ENCODE results near the gene FAM174A. TPM values are rescaled to one million over a fixed set of nuclear protein-coding genes. Genes with fewer than 3 reads are reported as not detected.

The FAM174A gene
- total and polyA plus RNA-seq, 9 of the 15 experiments (the other 6 are each of a cell fraction or from before 2014, with no cell fraction given): 0.14 to 2.9 (median 1.2) TPM

GRCh38 chr5:100537946-100538345 lies 2.8 kb downstream of the FAM174A start:
- H3K27ac ChIP-seq (ENCODE audit: extremely low read depth, low read depth, low read length): no peak overlapping the region
- H3K9ac ChIP-seq (ENCODE audit: insufficient read depth in 1 of 2, low read depth in 2 of 2, low read length in 2 of 2): no peak overlapping the region
- ATAC-seq (no peak), FAIRE-seq (no peak), DNase-seq (ENCODE audit: extremely low read depth in 1 of 4, low spot score in 3 of 4) (no peak)
- BruUV-seq (replicated peaks): no TSS peak
- intact Hi-C loops (cut with micrococcal nuclease): no loop called here
- H3K9me3 ChIP-seq (replicated peaks; ENCODE audit: control insufficient read depth, insufficient read depth, low read depth, low read length): no peaks in the 10 kb centered on the region
- no peak overlapping the region for H2AFZ ChIP-seq (ENCODE audit: low read depth, low read length)
- H3K4me2 ChIP-seq (ENCODE audit: insufficient read depth, low read length): no peak overlapping the region
- H3K36me3 ChIP-seq (ENCODE audit: control insufficient read depth, insufficient read depth, low read length): no peaks in the 10 kb centered on the region
- H4K20me1 ChIP-seq (replicated peaks; ENCODE audit: control insufficient read depth, insufficient read depth, low read length): no peaks in the 10 kb centered on the region
- WGBS (ENCODE audit: insufficient coverage, low coverage, missing lambda C conversion rate): 38% methylated on average over 1 of the region's 1 CpG
- CTCF ChIA-PET (ENCODE audit: low intra/inter-chr PET ratio): no interaction called here
- H3K9me1 ChIP-seq (ENCODE audit: control insufficient read depth, insufficient read depth, low read length): no peaks in the 10 kb centered on the region
- POLR2A ChIA-PET: no interaction called here
- no peaks in the 10 kb centered on the region for H3K79me2 ChIP-seq (ENCODE audit: control insufficient read depth, insufficient read depth, low read length)
- no peaks in the 10 kb centered on the region for H3K27me3 ChIP-seq (ENCODE audit: control insufficient read depth in 2 of 2, insufficient read depth in 2 of 2, low read length in 2 of 2)
- H3K4me1 ChIP-seq (replicated peaks in 1 of 2; ENCODE audit: control insufficient read depth in 2 of 2, insufficient read depth in 2 of 2, low read length in 2 of 2): peaks cover 0 to 8% of the 10 kb centered on the region in 2 experiments; a peak in 2 of 5 replicates
- in situ Hi-C loops (cut with MboI): no loop called here
- H3K4me3 ChIP-seq: no peak overlapping the region
- TF ChIP-seq TRIM25 (IDR thresholded peaks at IDR 0.05; ENCODE audit: borderline replicate concordance) (no peak), EP300 (IDR thresholded peaks at IDR 0.05; ENCODE audit: low read length) (no peak), TARDBP (IDR thresholded peaks at IDR 0.05) (no peak), HDAC8 (tag; IDR thresholded peaks at IDR 0.05) (no peak), NCOA2 (IDR thresholded peaks at IDR 0.05; ENCODE audit: partially characterized antibody in 2 of 2) (no peak), ZBTB5 (IDR thresholded peaks at IDR 0.05) (no peak), TFAM (CRISPR knock-in tag; conservative IDR thresholded peaks at IDR 0.05) (no peak), ZNF449 (CRISPR knock-in tag; IDR thresholded peaks at IDR 0.05) (no peak), ZNF717 (CRISPR knock-in tag; IDR thresholded peaks at IDR 0.05) (no peak), KLF16 (IDR thresholded peaks at IDR 0.05) (no peak)
- TF ChIP-seq, protein P1, sequence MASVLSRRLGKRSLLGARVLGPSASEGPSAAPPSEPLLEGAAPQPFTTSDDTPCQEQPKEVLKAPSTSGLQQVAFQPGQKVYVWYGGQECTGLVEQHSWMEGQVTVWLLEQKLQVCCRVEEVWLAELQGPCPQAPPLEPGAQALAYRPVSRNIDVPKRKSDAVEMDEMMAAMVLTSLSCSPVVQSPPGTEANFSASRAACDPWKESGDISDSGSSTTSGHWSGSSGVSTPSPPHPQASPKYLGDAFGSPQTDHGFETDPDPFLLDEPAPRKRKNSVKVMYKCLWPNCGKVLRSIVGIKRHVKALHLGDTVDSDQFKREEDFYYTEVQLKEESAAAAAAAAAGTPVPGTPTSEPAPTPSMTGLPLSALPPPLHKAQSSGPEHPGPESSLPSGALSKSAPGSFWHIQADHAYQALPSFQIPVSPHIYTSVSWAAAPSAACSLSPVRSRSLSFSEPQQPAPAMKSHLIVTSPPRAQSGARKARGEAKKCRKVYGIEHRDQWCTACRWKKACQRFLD (CRISPR knock-in tag; IDR thresholded peaks at IDR 0.05): no peak
- TF ChIP-seq, protein P2, sequence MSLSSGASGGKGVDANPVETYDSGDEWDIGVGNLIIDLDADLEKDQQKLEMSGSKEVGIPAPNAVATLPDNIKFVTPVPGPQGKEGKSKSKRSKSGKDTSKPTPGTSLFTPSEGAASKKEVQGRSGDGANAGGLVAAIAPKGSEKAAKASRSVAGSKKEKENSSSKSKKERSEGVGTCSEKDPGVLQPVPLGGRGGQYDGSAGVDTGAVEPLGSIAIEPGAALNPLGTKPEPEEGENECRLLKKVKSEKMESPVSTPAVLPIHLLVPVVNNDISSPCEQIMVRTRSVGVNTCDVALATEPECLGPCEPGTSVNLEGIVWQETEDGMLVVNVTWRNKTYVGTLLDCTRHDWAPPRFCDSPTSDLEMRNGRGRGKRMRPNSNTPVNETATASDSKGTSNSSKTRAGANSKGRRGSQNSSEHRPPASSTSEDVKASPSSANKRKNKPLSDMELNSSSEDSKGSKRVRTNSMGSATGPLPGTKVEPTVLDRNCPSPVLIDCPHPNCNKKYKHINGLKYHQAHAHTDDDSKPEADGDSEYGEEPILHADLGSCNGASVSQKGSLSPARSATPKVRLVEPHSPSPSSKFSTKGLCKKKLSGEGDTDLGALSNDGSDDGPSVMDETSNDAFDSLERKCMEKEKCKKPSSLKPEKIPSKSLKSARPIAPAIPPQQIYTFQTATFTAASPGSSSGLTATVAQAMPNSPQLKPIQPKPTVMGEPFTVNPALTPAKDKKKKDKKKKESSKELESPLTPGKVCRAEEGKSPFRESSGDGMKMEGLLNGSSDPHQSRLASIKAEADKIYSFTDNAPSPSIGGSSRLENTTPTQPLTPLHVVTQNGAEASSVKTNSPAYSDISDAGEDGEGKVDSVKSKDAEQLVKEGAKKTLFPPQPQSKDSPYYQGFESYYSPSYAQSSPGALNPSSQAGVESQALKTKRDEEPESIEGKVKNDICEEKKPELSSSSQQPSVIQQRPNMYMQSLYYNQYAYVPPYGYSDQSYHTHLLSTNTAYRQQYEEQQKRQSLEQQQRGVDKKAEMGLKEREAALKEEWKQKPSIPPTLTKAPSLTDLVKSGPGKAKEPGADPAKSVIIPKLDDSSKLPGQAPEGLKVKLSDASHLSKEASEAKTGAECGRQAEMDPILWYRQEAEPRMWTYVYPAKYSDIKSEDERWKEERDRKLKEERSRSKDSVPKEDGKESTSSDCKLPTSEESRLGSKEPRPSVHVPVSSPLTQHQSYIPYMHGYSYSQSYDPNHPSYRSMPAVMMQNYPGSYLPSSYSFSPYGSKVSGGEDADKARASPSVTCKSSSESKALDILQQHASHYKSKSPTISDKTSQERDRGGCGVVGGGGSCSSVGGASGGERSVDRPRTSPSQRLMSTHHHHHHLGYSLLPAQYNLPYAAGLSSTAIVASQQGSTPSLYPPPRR (CRISPR knock-in tag; IDR thresholded peaks at IDR 0.05; ENCODE audit: borderline replicate concordance): no peak
